Muscle of back (tissue), 11 donors: ENCODE results near the gene FAM131A. TPM values are rescaled to one million over a fixed set of nuclear protein-coding genes. Genes with fewer than 3 reads are reported as not detected.

Experiments
- DNase-seq, 3 donors: peaks; one replicate each; pipeline versions ENCODE4 v3.0.0 to v3.0.0-alpha.2; 2013
- polyA plus RNA-seq, 10 donors: library from polyadenylated mRNA; unstranded; fragments of 120-200 nt; gene quantifications; one replicate each; pipeline ENCODE4 v1.2.1, GENCODE V29; 2013; ENCODE audit not compliant: insufficient read length in 10 of 10

FAM131A gene
- polyA plus RNA-seq, 10 donors: 8.4 to 13.3 (median 10.7) TPM

- peak in 1 of 3 donors; percentile 18 for DNase-seq
These were observed 21.3 kb upstream of the FAM131A start for GRCh38 chr3:184315871-184316661.

GRCh38 chr3:184316792-184317191, 20.6 kb upstream of the FAM131A start:
- DNase-seq: no peak

- no peak for DNase-seq
These were observed 20.2 kb upstream of the FAM131A start for GRCh38 chr3:184317201-184317600.

GRCh38 chr3:184320104-184320445, 17.3 kb upstream of the FAM131A start:
- peak; percentile 88 to 93 (median 89) for DNase-seq

- no peak for DNase-seq
These were observed 15.7 kb upstream of the FAM131A start for GRCh38 chr3:184321666-184322065.

GRCh38 chr3:184322731-184323487, 14.5 kb upstream of the FAM131A start:
- DNase-seq: no peak

GRCh38 chr3:184323696-184324095, 13.7 kb upstream of the FAM131A start:
- no peak for DNase-seq

- DNase-seq: no peak
These were observed 12.1 kb upstream of the FAM131A start for GRCh38 chr3:184325269-184325668.

- DNase-seq: no peak
These were observed 11.6 kb upstream of the FAM131A start for GRCh38 chr3:184325715-184326369.

GRCh38 chr3:184327171-184327570, 10.2 kb upstream of the FAM131A start:
- DNase-seq: no peak

- DNase-seq: no peak
These were observed 8.9 kb upstream of the FAM131A start for GRCh38 chr3:184328516-184328915.

GRCh38 chr3:184332370-184333090, 4.9 kb upstream of the FAM131A start:
- no peak for DNase-seq

GRCh38 chr3:184333190-184333589, 4.2 kb upstream of the FAM131A start:
- DNase-seq: no peak

GRCh38 chr3:184333700-184334099, 3.7 kb upstream of the FAM131A start:
- DNase-seq: no peak

GRCh38 chr3:184334470-184335158, 2.8 kb upstream of the FAM131A start:
- DNase-seq: no peak

- no peak for DNase-seq
These were observed 2.1 kb upstream of the FAM131A start for GRCh38 chr3:184335291-184335660.

- DNase-seq: peak; percentile 70 to 94 (median 90)
These were observed 1.5 kb upstream of the FAM131A start for GRCh38 chr3:184335661-184336546.

- DNase-seq: peak in 2 of 3 donors; percentile 68 to 92
These were observed 627 bp upstream of the FAM131A start for GRCh38 chr3:184336547-184337398.

- DNase-seq: no peak
These were observed 581 bp downstream of the FAM131A start for GRCh38 chr3:184337981-184338380.
